IPS-11a (cell line): ENCODE measurements around the gene GGA1.

Experiments used
- H3K4me3 ChIP-seq: one replicate; pipeline ENCODE4 v1.5.1; 2013; ENCODE audit warnings: low read depth, low read length, control low read depth

Gene GGA1

GRCh38 chr22:37672920-37673455 lies 64.4 kb downstream of the GGA1 start:
- H3K4me3 ChIP-seq = no peak overlapping the region

- H3K4me3 ChIP-seq = no peak overlapping the region
Measured at GRCh38 chr22:37674248-37674647, 65.6 kb downstream of the GGA1 start.

- H3K4me3 ChIP-seq = no peak within 1 kb of the TSS
Measured at GRCh38 chr22:37674951-37675929, 66.6 kb downstream of the GGA1 start, which contains the start of gene LGALS1. Gene LGALS1 (plus strand): TSS chr22:37675636. CDS start chr22:37675703, 67 bp downstream.

- H3K4me3 ChIP-seq = no peak overlapping the region
Measured at GRCh38 chr22:37675930-37676735, 67.5 kb downstream of the GGA1 start.

GRCh38 chr22:37676736-37677492 lies 68.3 kb downstream of the GGA1 start:
- peak overlapping the region; percentile 35 for H3K4me3 ChIP-seq

GRCh38 chr22:37677493-37677974 lies 68.9 kb downstream of the GGA1 start:
- peak overlapping the region; percentile 24 for H3K4me3 ChIP-seq

GRCh38 chr22:37678372-37678771 lies 69.7 kb downstream of the GGA1 start:
- H3K4me3 ChIP-seq = no peak overlapping the region

- H3K4me3 ChIP-seq = no peak overlapping the region
Measured at GRCh38 chr22:37679670-37680069, 71.0 kb downstream of the GGA1 start.

GRCh38 chr22:37680191-37680851 lies 71.7 kb downstream of the GGA1 start:
- no peak overlapping the region for H3K4me3 ChIP-seq

GRCh38 chr22:37681001-37681424 lies 72.4 kb downstream of the GGA1 start:
- no peak overlapping the region for H3K4me3 ChIP-seq

- no peak overlapping the region for H3K4me3 ChIP-seq
Measured at GRCh38 chr22:37681556-37682049, 73.0 kb downstream of the GGA1 start.
